ENCODE measurements around the gene RAI1.
"Not testable (repeated sequence)": the region's sequence is repeated elsewhere in the genome, so short reads cannot be mapped to it uniquely, and the experiment has no call there.

RAI1 gene

GRCh38 chr17:17806035-17806434 lies 124.8 kb downstream of the RAI1 start:
- H3K4me3 ChIP-seq (replicated peaks in 1 of 2; ENCODE audit: low read depth in 2 of 2, low read length in 2 of 2) = no peak overlapping the region
- no peak for DNase-seq (ENCODE audit: low read depth in 2 of 2)
- TF ChIP-seq, protein P1, sequence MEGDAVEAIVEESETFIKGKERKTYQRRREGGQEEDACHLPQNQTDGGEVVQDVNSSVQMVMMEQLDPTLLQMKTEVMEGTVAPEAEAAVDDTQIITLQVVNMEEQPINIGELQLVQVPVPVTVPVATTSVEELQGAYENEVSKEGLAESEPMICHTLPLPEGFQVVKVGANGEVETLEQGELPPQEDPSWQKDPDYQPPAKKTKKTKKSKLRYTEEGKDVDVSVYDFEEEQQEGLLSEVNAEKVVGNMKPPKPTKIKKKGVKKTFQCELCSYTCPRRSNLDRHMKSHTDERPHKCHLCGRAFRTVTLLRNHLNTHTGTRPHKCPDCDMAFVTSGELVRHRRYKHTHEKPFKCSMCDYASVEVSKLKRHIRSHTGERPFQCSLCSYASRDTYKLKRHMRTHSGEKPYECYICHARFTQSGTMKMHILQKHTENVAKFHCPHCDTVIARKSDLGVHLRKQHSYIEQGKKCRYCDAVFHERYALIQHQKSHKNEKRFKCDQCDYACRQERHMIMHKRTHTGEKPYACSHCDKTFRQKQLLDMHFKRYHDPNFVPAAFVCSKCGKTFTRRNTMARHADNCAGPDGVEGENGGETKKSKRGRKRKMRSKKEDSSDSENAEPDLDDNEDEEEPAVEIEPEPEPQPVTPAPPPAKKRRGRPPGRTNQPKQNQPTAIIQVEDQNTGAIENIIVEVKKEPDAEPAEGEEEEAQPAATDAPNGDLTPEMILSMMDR (IDR thresholded peaks at IDR 0.05; ENCODE audit: low read depth, low read length) = no peak

- DNase-seq (ENCODE audit: low read depth in 2 of 2) = no peak
- TF ChIP-seq, protein P1 (IDR thresholded peaks at IDR 0.05; ENCODE audit: low read depth, low read length) = no peak
- no peak overlapping the region for H3K4me3 ChIP-seq (replicated peaks in 1 of 2; ENCODE audit: low read depth in 2 of 2, low read length in 2 of 2)
Measured at GRCh38 chr17:17806611-17807274, 125.5 kb downstream of the RAI1 start.

DNA sequence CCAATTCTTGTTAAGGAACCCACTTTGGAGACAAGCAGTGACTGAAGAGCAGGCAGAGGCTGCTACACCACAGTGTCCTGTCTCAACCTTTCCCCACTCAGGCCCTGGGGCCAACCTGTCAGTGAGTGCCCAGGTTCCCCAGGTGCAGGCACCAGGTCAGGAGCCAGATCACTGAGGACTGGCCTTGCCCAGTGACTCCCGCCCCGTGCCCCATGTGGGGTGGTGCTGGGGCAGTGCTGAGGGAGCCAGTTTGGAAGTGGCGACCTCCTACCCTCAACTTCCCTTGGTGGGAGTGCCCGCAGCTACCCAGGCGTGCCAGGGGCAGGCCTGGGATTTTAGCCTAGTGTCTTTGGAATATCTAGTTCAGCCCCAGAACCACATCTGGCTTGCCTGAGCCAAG lies 126.2 kb downstream of the RAI1 start:
- no peak overlapping the region for H3K4me3 ChIP-seq (replicated peaks in 1 of 2; ENCODE audit: low read depth in 2 of 2, low read length in 2 of 2)
- TF ChIP-seq, protein P1 (IDR thresholded peaks at IDR 0.05; ENCODE audit: low read depth, low read length) = no peak
- DNase-seq (ENCODE audit: low read depth in 2 of 2) = no peak

DNA sequence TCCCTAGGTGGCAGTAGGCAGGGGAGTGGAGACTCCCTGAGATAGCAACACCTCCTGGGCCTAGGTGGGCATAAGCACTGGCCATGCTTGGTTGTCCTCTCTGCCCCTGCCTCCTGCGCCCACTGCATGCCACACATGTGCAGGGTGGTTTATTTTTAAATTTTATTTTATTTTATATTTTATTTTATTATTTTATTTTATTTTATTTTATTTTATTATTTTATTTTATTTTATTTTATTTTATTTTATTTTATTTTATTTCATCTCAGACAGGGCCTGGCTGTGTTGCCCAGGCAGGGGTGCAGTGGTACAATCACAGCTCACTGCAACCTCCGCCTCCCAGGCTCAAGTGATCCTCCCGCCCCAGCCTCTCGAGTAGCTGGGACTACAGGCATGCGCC lies 126.9 kb downstream of the RAI1 start:
- not testable (repeated sequence) for DNase-seq (ENCODE audit: low read depth in 2 of 2); H3K4me3 ChIP-seq (replicated peaks in 1 of 2; ENCODE audit: low read depth in 2 of 2, low read length in 2 of 2)

DNA sequence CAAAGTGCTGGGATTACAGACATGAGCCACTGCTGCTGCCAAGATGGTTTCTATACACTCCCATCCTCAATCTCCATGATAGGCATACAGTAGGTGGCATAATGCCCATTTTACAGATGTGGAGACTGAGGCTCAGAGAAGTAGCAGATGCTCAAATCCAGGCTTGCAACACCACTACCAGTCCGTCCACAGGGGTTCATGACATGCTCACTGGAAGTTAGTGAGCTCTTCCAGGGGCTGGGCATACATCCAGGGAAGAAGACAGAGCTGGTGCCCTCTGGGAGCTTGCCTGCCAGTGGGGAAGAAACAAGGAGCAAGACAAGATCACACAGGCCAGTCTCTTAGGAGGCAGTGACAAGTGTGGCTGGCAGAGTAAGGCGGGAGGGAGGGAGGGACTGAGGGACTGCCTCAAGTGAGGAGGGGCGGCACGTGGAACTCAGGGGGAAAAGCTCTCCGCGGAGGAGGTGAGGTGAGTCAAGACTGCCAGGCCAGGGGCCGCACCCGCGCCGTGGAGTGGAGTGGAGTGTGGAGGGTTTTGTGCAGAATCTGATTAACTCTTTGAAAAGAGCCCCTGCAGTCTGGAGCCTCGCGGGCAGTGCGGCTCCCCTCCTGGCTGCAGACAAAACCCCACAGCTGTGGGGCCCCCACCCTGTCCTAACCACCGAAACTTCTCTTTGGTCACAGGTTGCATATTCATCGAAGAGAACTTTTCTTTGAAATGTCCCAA lies 127.6 kb downstream of the RAI1 start:
- H3K4me3 ChIP-seq (replicated peaks in 1 of 2; ENCODE audit: low read depth in 2 of 2, low read length in 2 of 2) = no peak overlapping the region
- peak; percentile 35 to 63 for DNase-seq (ENCODE audit: low read depth in 2 of 2)

GRCh38 chr17:17809531-17810083 lies 128.3 kb downstream of the RAI1 start:
- no peak overlapping the region for H3K4me3 ChIP-seq (replicated peaks in 1 of 2; ENCODE audit: low read depth in 2 of 2, low read length in 2 of 2)
- TF ChIP-seq, protein P1 (IDR thresholded peaks at IDR 0.05; ENCODE audit: low read depth, low read length) = no peak
- DNase-seq (ENCODE audit: low read depth in 2 of 2) = no peak

More for the DNA sequence above, 127.6 kb downstream of the RAI1 start:
- TF ChIP-seq, protein P1 (IDR thresholded peaks at IDR 0.05; ENCODE audit: low read depth, low read length) = no peak
